C4-2B (cell line): ENCODE results near the gene CAMKK2.

Experiments used
- CTCF ChIP-seq: fragments of 450-650 bp; conservative IDR thresholded peaks from 2 replicates; pipeline ENCODE4 v1.5.1; 2017; ENCODE audit warnings: mild to moderate bottlenecking
- ZFX ChIP-seq: fragments of 450-650 bp; IDR thresholded peaks from 2 replicates; pipeline ENCODE4 v1.6.1; 2017

GRCh38 chr12:121240062-121240420 lies 56.5 kb downstream of the CAMKK2 start:
- no peak for TF ChIP-seq CTCF
- TF ChIP-seq ZFX: no peak
